SH-SY5Y (cell line): ENCODE data around the gene RPS6KA2.

Experiments used
- GATA2 ChIP-seq: IDR thresholded peaks from 2 replicates; pipeline ENCODE4 v1.6.1; 2011; ENCODE audit warnings: mild to moderate bottlenecking, low read depth, low read length
- GATA3 ChIP-seq: IDR thresholded peaks from 2 replicates; pipeline ENCODE4 v1.6.1; 2011; ENCODE audit warnings: low read depth, mild to moderate bottlenecking, low read length, moderate library complexity

- TF ChIP-seq GATA2: no peak
- no peak for TF ChIP-seq GATA3
Measured at GRCh38 chr6:166601956-166602355, 25.1 kb downstream of the RPS6KA2 start.
